Uterus (tissue), 4 donors: ENCODE results near the gene SHB. TPM values are rescaled to one million over a fixed set of nuclear protein-coding genes. Genes with fewer than 3 reads are reported as not detected.

Experiments
- DNase-seq, 2 donors: peaks; one replicate each; pipeline ENCODE4 v3.0.0-alpha.2; 2019 to 2020
- H3K27ac ChIP-seq, 2 donors: fragments of 200-600 bp; sonication (generic); 1 replicate in 1 of 2; 2 replicates in 1 of 2; pipeline ENCODE4 v1.5.1; 2016 to 2018
- H3K27me3 ChIP-seq, 2 donors: fragments of 200-600 bp; sonication (generic); one replicate each; pipeline ENCODE4 v1.5.1; 2018 to 2019; ENCODE audit warnings: control low read depth in 1 of 2
- H3K36me3 ChIP-seq, 2 donors: fragments of 200-600 bp; sonication (generic); one replicate each; pipeline ENCODE4 v1.5.1; 2019; ENCODE audit warnings: control low read depth in 1 of 2
- H3K4me1 ChIP-seq, 2 donors: fragments of 200-600 bp; sonication (generic); one replicate each; pipeline ENCODE4 v1.5.1; 2018 to 2019; ENCODE audit warnings: control low read depth in 1 of 2
- H3K4me3 ChIP-seq, 2 donors: fragments of 200-600 bp; sonication (generic); 1 replicate in 1 of 2; 2 replicates in 1 of 2; pipeline ENCODE4 v1.5.1; 2018 to 2019; ENCODE audit warnings: mild to moderate bottlenecking in 1 of 2
- H3K9me3 ChIP-seq, 2 donors: fragments of 200-600 bp; sonication (generic); one replicate each; pipeline ENCODE4 v1.5.1; 2019; ENCODE audit warnings: control low read depth in 1 of 2
- CTCF ChIP-seq, 4 experiments: fragments of 200-600 bp in 2 of 4; fragments of 450-650 bp in 2 of 4; sonication (generic) in 2 of 4; IDR thresholded peaks; one replicate each; pipeline ENCODE4 v1.5.1; 2016 to 2019; ENCODE audit warnings: antibody characterized with exemption in 4 of 4, mild to moderate bottlenecking in 2 of 4, moderate library complexity in 1 of 4
- POLR2A ChIP-seq, 2 donors: fragments of 450-650 bp; IDR thresholded peaks; one replicate each; pipeline ENCODE4 v1.6.1; 2016; ENCODE audit warnings: antibody characterized with exemption in 2 of 2, mild to moderate bottlenecking in 1 of 2, moderate library complexity in 1 of 2
- intact Hi-C: fragments of 100-400 bp; cut with DNase I; formaldehyde crosslinking; loops from one replicate; pipeline ENCODE4 v1.15.1; 2023; ENCODE audit warnings: low total_unique reads
- total RNA-seq, 4 donors: library from RNA; depleted of rRNA in 3 of 4; stranded (reverse); fragments of >200 nt in 3 of 4; gene quantifications; one replicate each; pipeline versions ENCODE4 v1.1.0 to v1.2.4, GENCODE V29; 2014 to 2023
- donor health status: DM: yes; HTN: yes; CAD: no.

The SHB gene
- total RNA-seq, 4 donors from 2014 or later, result 3.5 to 19.6 (median 7.3) TPM

- H3K9me3 ChIP-seq, result no peaks in the 10 kb centered on the region
- H3K27ac ChIP-seq, result no peak overlapping the region
- no peaks in the 10 kb centered on the region for H3K36me3 ChIP-seq
- no peak overlapping the region for H3K4me3 ChIP-seq
- H3K27me3 ChIP-seq, result no peaks in the 10 kb centered on the region
- intact Hi-C loops, result no loop called here
- TF ChIP-seq POLR2A (IDR thresholded peaks at IDR 0.05) (no peak), CTCF (IDR thresholded peaks at IDR 0.05) (no peak)
- H3K4me1 ChIP-seq, result peaks cover 0 to 4% of the 10 kb centered on the region in 2 donors
- no peak for DNase-seq
Measured at GRCh38 chr9:38041564-38042243, 27.3 kb downstream of the SHB start.

DNA sequence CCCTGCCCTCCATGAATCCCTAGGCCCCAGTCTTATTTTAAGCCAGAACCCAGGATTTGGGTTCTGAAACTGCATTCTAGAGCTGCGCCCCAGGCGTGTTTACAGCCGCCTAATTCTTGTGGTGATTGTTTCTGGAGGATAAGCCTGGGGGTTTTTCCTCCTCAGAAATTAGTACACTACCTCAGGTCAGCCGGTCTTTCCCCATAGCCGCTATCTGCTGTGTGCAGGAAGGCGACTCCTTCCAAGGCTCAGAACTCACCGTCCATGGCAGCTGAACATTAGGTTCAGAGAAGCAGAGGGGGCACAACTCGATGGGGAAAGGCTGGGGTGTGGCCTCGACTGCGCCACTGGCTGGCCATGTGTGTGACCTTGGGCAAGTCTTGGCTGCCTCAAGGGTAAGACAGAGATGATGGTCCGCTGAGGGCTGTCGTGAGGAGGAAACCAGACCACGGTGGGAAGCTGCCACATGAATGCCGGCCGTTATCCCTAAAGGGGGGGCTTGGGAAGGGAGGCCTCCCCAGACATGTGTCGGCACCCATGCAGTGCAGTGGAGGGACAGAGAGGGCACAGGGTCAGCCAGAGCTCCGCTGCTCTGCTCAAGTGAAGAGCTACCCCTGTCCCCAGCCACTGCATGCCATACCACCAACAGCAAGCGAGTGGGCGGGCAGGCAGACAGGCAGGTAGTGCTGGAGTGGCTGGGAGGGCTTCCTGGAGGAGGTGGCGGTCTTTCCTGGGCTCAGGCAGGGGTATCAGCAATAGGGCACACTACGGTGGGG is 28.9 kb downstream of the SHB start:
- no peak for DNase-seq
- Histone ChIP-seq H3K4me1 (peaks cover 0 to 4% of the 10 kb centered on the region in 2 donors), H3K27ac (peak overlapping the region; percentile 1 to 15), H3K4me3 (no peak overlapping the region), H3K27me3 (no peaks in the 10 kb centered on the region), H3K9me3 (no peaks in the 10 kb centered on the region), H3K36me3 (no peaks in the 10 kb centered on the region)
- TF ChIP-seq CTCF (IDR thresholded peaks at IDR 0.05), result no peak
- no peak for TF ChIP-seq POLR2A (IDR thresholded peaks at IDR 0.05)
- intact Hi-C loops, result no loop called here

- DNase-seq, result no peak
- intact Hi-C loops, result no loop called here
- Histone ChIP-seq H3K4me1 (peaks cover 0 to 4% of the 10 kb centered on the region in 2 donors), H3K9me3 (no peaks in the 10 kb centered on the region), H3K27ac (peak overlapping the region; percentile 1 to 15), H3K36me3 (no peaks in the 10 kb centered on the region), H3K4me3 (no peak overlapping the region), H3K27me3 (no peaks in the 10 kb centered on the region)
- no peak for TF ChIP-seq CTCF (IDR thresholded peaks at IDR 0.05)
- no peak for TF ChIP-seq POLR2A (IDR thresholded peaks at IDR 0.05)
Measured at GRCh38 chr9:38039090-38039906, 29.7 kb downstream of the SHB start.

GRCh38 chr9:38038307-38039089 is 30.5 kb downstream of the SHB start:
- DNase-seq, result no peak
- Histone ChIP-seq H3K4me3 (no peak overlapping the region), H3K4me1 (peaks cover 0 to 4% of the 10 kb centered on the region in 2 donors), H3K27ac (peak overlapping the region; percentile 1 to 15), H3K27me3 (no peaks in the 10 kb centered on the region), H3K36me3 (no peaks in the 10 kb centered on the region), H3K9me3 (no peaks in the 10 kb centered on the region)
- intact Hi-C loops, result no loop called here
- no peak for TF ChIP-seq CTCF (IDR thresholded peaks at IDR 0.05)
- no peak for TF ChIP-seq POLR2A (IDR thresholded peaks at IDR 0.05)
